GM18870 (cell line): ENCODE measurements around the gene IL12RB1.
A peak's percentile ranks its signal among the peaks of the same experiment; 100 is the strongest.
"Not testable (repeated sequence)": the region's sequence is repeated elsewhere in the genome, so short reads cannot be mapped to it uniquely, and the experiment has no call there.

ENCODE experiments used
- ATAC-seq: cut with Tn5 transposase; IDR thresholded peaks from one replicate; pipeline ENCODE4 v1.9.1; 2021; ENCODE audit warnings: moderate library complexity; ENCODE audit not compliant: unreplicated experiment

Gene IL12RB1

GRCh38 chr19:18051887-18052286, 34.8 kb downstream of the IL12RB1 start:
- ATAC-seq: no peak

GRCh38 chr19:18049385-18049784, 37.3 kb downstream of the IL12RB1 start:
- no peak for ATAC-seq

- no peak for ATAC-seq
Measured at GRCh38 chr19:18046059-18046718, 40.5 kb downstream of the IL12RB1 start.

- no peak for ATAC-seq
Measured at GRCh38 chr19:18045307-18046050, 41.3 kb downstream of the IL12RB1 start.

GRCh38 chr19:18044825-18045304, 41.9 kb downstream of the IL12RB1 start:
- ATAC-seq: peak; percentile 80

GRCh38 chr19:18043676-18044075, 43.1 kb downstream of the IL12RB1 start:
- no peak for ATAC-seq

- ATAC-seq: no peak
Measured at GRCh38 chr19:18041054-18041453, 45.7 kb downstream of the IL12RB1 start.

GRCh38 chr19:18032102-18032501, 54.6 kb downstream of the IL12RB1 start:
- not testable (repeated sequence) for ATAC-seq

- ATAC-seq: not testable (repeated sequence)
Measured at GRCh38 chr19:18031401-18031800, 55.3 kb downstream of the IL12RB1 start.

- ATAC-seq: no peak
Measured at GRCh38 chr19:18029617-18030338, 57.0 kb downstream of the IL12RB1 start.

GRCh38 chr19:18027151-18027550, 59.6 kb downstream of the IL12RB1 start:
- no peak for ATAC-seq

- ATAC-seq: no peak
Measured at GRCh38 chr19:18023622-18024251, 63.0 kb downstream of the IL12RB1 start.

GRCh38 chr19:18021121-18021755, 65.5 kb downstream of the IL12RB1 start:
- no peak for ATAC-seq

GRCh38 chr19:18020212-18021085, 66.3 kb downstream of the IL12RB1 start:
- ATAC-seq: no peak

- ATAC-seq: no peak
Measured at GRCh38 chr19:18017275-18018083, 69.3 kb downstream of the IL12RB1 start.

- no peak for ATAC-seq
Measured at GRCh38 chr19:18016209-18016910, 70.4 kb downstream of the IL12RB1 start.

GRCh38 chr19:18014197-18014596, 72.5 kb downstream of the IL12RB1 start:
- no peak for ATAC-seq
